Right lung (tissue), 5 donors: ENCODE measurements around the gene PCBP4. TPM values are rescaled to one million over a fixed set of nuclear protein-coding genes. Genes with fewer than 3 reads are reported as not detected.
"Not testable (repeated sequence)": the region's sequence is repeated elsewhere in the genome, so short reads cannot be mapped to it uniquely, and the experiment has no call there.

Experiments used
- DNase-seq, 2 donors: peaks; one replicate each; pipeline ENCODE4 v3.0.0-alpha.2; 2013
- polyA plus RNA-seq, 5 donors: library from polyadenylated mRNA; unstranded; fragments of 120-200 nt; gene quantifications; one replicate each; pipeline versions ENCODE4 v1.2.1 to v1.2.3, GENCODE V29; 2013; ENCODE audit warnings: inconsistent platforms in 1 of 5, low replicate concordance in 1 of 5; ENCODE audit not compliant: insufficient read length in 5 of 5, insufficient read depth in 1 of 5

The PCBP4 gene
- polyA plus RNA-seq, 5 donors = 35.7 to 67.3 (median 47.7) TPM

- peak; percentile 100 for DNase-seq
Observed at GRCh38 chr3:51941798-51942602, 25.3 kb downstream of the PCBP4 start, which contains the start of the genes PARP3 and RRP9. TSS of gene PARP3 (plus strand) at chr3:51942363. CDS start at chr3:51943356, 993 bp downstream. TSS of gene RRP9 (minus strand) at chr3:51941904. CDS start at chr3:51941867, 37 bp downstream.

- DNase-seq = no peak
Observed at GRCh38 chr3:51941463-51941797, 25.8 kb downstream of the PCBP4 start.

GRCh38 chr3:51940648-51941462 lies 26.4 kb downstream of the PCBP4 start:
- DNase-seq = peak in 1 of 2 donors; percentile 23

- DNase-seq = no peak
Observed at GRCh38 chr3:51938780-51939425, 28.4 kb downstream of the PCBP4 start.

GRCh38 chr3:51937611-51938450 lies 29.4 kb downstream of the PCBP4 start:
- no peak for DNase-seq

- no peak for DNase-seq
Observed at GRCh38 chr3:51937014-51937413, 30.2 kb downstream of the PCBP4 start.

GRCh38 chr3:51935886-51936755 lies 31.1 kb downstream of the PCBP4 start:
- DNase-seq = no peak

GRCh38 chr3:51934991-51935885 lies 32.0 kb downstream of the PCBP4 start:
- no peak for DNase-seq

- no peak for DNase-seq
Observed at GRCh38 chr3:51934139-51934850, 33.0 kb downstream of the PCBP4 start.

- DNase-seq = no peak
Observed at GRCh38 chr3:51933471-51934138, 33.6 kb downstream of the PCBP4 start.

GRCh38 chr3:51932471-51933370 lies 34.5 kb downstream of the PCBP4 start:
- no peak for DNase-seq

- DNase-seq = no peak
Observed at GRCh38 chr3:51931756-51932155, 35.5 kb downstream of the PCBP4 start.

GRCh38 chr3:51930439-51930838 lies 36.8 kb downstream of the PCBP4 start:
- no peak for DNase-seq

- no peak for DNase-seq
Observed at GRCh38 chr3:51929420-51930003, 37.7 kb downstream of the PCBP4 start.

GRCh38 chr3:51928981-51929380 lies 38.3 kb downstream of the PCBP4 start:
- DNase-seq = not testable (repeated sequence)

GRCh38 chr3:51928438-51928837 lies 38.8 kb downstream of the PCBP4 start:
- DNase-seq = no peak
